Measurements from ENCODE around the gene SHLD3. TPM values are rescaled to one million over a fixed set of nuclear protein-coding genes. Genes with fewer than 3 reads are reported as not detected.
"Not testable (repeated sequence)": the region's sequence is repeated elsewhere in the genome, so short reads cannot be mapped to it uniquely, and the experiment has no call there.

The SHLD3 gene
- total and polyA plus RNA-seq, 3 donors from 2014 or later, result 3.0 to 4.6 (median 3.5) TPM

DNA sequence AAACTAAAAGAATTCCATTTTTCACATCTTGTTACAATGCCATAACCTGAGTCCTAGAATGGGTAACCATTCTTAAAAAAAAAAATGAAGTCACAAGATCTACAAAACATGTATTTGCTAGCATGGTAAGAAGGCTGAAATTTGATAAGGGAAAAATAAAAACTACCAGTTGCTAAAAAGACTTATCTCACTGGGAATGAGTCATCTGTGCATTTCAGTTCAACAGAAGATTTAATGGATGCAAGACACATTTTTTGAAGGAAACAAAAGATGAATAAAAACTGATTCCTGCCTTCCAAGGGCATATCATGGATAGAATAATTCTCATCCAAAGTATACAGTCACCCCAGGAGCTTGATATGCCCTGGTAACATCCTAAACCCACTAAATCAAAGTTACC, 49.9 kb downstream of the SHLD3 start:
- no peaks in the 10 kb centered on the region for H3K4me1 ChIP-seq
- H3K36me3 ChIP-seq (ENCODE audit: low read depth, missing control alignments), result no peaks in the 10 kb centered on the region
- no peak overlapping the region for H3K4me3 ChIP-seq
- no peak overlapping the region for H3K27ac ChIP-seq
- no peaks in the 10 kb centered on the region for H3K27me3 ChIP-seq
- TF ChIP-seq, protein P1, sequence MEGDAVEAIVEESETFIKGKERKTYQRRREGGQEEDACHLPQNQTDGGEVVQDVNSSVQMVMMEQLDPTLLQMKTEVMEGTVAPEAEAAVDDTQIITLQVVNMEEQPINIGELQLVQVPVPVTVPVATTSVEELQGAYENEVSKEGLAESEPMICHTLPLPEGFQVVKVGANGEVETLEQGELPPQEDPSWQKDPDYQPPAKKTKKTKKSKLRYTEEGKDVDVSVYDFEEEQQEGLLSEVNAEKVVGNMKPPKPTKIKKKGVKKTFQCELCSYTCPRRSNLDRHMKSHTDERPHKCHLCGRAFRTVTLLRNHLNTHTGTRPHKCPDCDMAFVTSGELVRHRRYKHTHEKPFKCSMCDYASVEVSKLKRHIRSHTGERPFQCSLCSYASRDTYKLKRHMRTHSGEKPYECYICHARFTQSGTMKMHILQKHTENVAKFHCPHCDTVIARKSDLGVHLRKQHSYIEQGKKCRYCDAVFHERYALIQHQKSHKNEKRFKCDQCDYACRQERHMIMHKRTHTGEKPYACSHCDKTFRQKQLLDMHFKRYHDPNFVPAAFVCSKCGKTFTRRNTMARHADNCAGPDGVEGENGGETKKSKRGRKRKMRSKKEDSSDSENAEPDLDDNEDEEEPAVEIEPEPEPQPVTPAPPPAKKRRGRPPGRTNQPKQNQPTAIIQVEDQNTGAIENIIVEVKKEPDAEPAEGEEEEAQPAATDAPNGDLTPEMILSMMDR (IDR thresholded peaks at IDR 0.05), result no peak
- no peak for TF ChIP-seq POLR2A (IDR thresholded peaks at IDR 0.05)
- H3K9me3 ChIP-seq, result no peaks in the 10 kb centered on the region
- intact Hi-C loops (cut with DNase I; ENCODE audit: low total_unique reads), result no loop called here
- DNase-seq, result no peak

DNA sequence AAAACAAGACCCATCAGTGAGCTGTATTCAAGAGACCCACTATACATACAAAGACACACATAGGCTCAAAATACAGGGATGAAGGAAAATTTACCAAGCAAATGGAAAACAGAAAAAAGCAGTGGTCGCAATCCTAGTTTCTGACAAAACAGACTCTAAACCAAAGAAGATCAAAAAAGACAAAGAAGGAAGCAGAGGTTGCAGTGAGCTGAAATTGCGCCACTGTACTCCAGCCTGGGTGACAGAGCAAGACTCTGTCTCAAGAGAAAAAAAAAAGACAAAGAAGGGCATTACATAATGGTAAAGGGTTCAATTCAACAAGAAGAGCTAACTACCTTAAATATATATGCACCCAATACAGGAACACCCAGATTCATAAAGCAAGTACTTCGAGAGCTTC, 51.2 kb downstream of the SHLD3 start:
- H3K36me3 ChIP-seq (ENCODE audit: low read depth, missing control alignments); intact Hi-C loops (cut with DNase I; ENCODE audit: low total_unique reads): not testable (repeated sequence)

More for the DNA sequence above, 51.2 kb downstream of the SHLD3 start:
- H3K27ac ChIP-seq, H3K4me3 ChIP-seq, DNase-seq, H3K9me3 ChIP-seq, H3K27me3 ChIP-seq, H3K4me1 ChIP-seq: not testable (repeated sequence)
- 85 to 90% methylated on average over 3 of the region's 3 CpGs for WGBS, 2 donors

Small RNA genes within 50 kb of the gene (small RNA-seq; reads per million reads assigned to genes)
- 0 reads per million in 2 donors for gene RNU6-540P

Other genes with a start within 250 kb of the SHLD3 start
- gene ADAMTS6, start 143.1 kb upstream of the SHLD3 start, total RNA-seq, result 10 to 100 TPM; 25.5 to 43.1 TPM
- gene ADAMTS6, start 143.1 kb upstream of the SHLD3 start, polyA plus RNA-seq (ENCODE audit: insufficient read depth, low read depth, low replicate concordance), result 4.1 TPM
- gene CENPK, start 61.9 kb upstream of the SHLD3 start, total RNA-seq, result 10 to 100 TPM; 17.0 to 45.9 TPM
- 12.5 TPM for gene CENPK, start 61.9 kb upstream of the SHLD3 start, polyA plus RNA-seq (ENCODE audit: insufficient read depth, low read depth, low replicate concordance)
- 10 to 100 TPM; 60.3 to 74.3 TPM for gene PPWD1, start 61.7 kb upstream of the SHLD3 start, total RNA-seq
- 32.9 TPM for gene PPWD1, start 61.7 kb upstream of the SHLD3 start, polyA plus RNA-seq (ENCODE audit: insufficient read depth, low read depth, low replicate concordance)
- gene TRIM23, start 694 bp upstream of the SHLD3 start, total RNA-seq, result 10 to 100 TPM; 23.9 to 24.8 TPM
- gene TRIM23, start 694 bp upstream of the SHLD3 start, polyA plus RNA-seq (ENCODE audit: insufficient read depth, low read depth, low replicate concordance), result 11.0 TPM
- gene TRAPPC13, start within 50 bp of the SHLD3 start, total RNA-seq, result 10 to 100 TPM; 17.3 to 18.9 TPM
- 22.1 TPM for gene TRAPPC13, start within 50 bp of the SHLD3 start, polyA plus RNA-seq (ENCODE audit: insufficient read depth, low read depth, low replicate concordance)
- gene SGTB, start 97.1 kb downstream of the SHLD3 start, total RNA-seq, result 1 to 10 TPM; 3.8 to 4.5 TPM
- 2.3 TPM for gene SGTB, start 97.1 kb downstream of the SHLD3 start, polyA plus RNA-seq (ENCODE audit: insufficient read depth, low read depth, low replicate concordance)
- 10 to 100 TPM in 1 of 2 donors, 1 to 10 TPM in 1; 8.1 to 10.1 TPM for gene NLN, start 97.2 kb downstream of the SHLD3 start, total RNA-seq
- 6.4 TPM for gene NLN, start 97.2 kb downstream of the SHLD3 start, polyA plus RNA-seq (ENCODE audit: insufficient read depth, low read depth, low replicate concordance)

Measured in testis (tissue), 3 donors.